ENCODE data around the gene CACNG7.

Gene CACNG7

GRCh38 chr19:53908935-53909415 lies at the start of gene CACNG7:
TSS of gene CACNG7 (plus strand) at chr19:53909278. CDS start at chr19:53912832, 3,554 bp downstream.
- DNase-seq: no peak

GRCh38 chr19:53864308-53864836 lies 44.7 kb upstream of the CACNG7 start:
- no peak for DNase-seq

GRCh38 chr19:53865523-53865917 lies 43.6 kb upstream of the CACNG7 start:
- peak in 1 of 2 donors; percentile 22 for DNase-seq

GRCh38 chr19:53865918-53866864 lies 42.9 kb upstream of the CACNG7 start:
- DNase-seq: peak; percentile 83 to 86

- no peak for DNase-seq
Measured at GRCh38 chr19:53866865-53867224, 42.2 kb upstream of the CACNG7 start.

- peak; percentile 100 for DNase-seq
Measured at GRCh38 chr19:53867225-53868090, 41.6 kb upstream of the CACNG7 start, which contains the start of gene MYADM. TSS of gene MYADM (plus strand) at chr19:53867883. CDS start at chr19:53873530, 5,647 bp downstream.

GRCh38 chr19:53868091-53868891 lies 40.8 kb upstream of the CACNG7 start:
- peak; percentile 66 to 67 for DNase-seq

GRCh38 chr19:53868892-53869804 lies 39.9 kb upstream of the CACNG7 start:
- DNase-seq: peak; percentile 94

GRCh38 chr19:53869805-53870484 lies 39.1 kb upstream of the CACNG7 start:
- peak in 1 of 2 donors; percentile 19 for DNase-seq

GRCh38 chr19:53870485-53870844 lies 38.6 kb upstream of the CACNG7 start:
- peak; percentile 51 to 67 for DNase-seq

GRCh38 chr19:53871454-53871853 lies 37.6 kb upstream of the CACNG7 start:
- DNase-seq: peak; percentile 56 to 67

GRCh38 chr19:53872762-53873161 lies 36.3 kb upstream of the CACNG7 start:
- no peak for DNase-seq

GRCh38 chr19:53873773-53874605 lies 35.1 kb upstream of the CACNG7 start:
- peak; percentile 28 to 57 for DNase-seq

- DNase-seq: no peak
Measured at GRCh38 chr19:53874606-53874990, 34.5 kb upstream of the CACNG7 start.

- DNase-seq: peak in 1 of 2 donors; percentile 37
Measured at GRCh38 chr19:53875602-53876325, 33.3 kb upstream of the CACNG7 start.

GRCh38 chr19:53876651-53877224 lies 32.3 kb upstream of the CACNG7 start:
- DNase-seq: peak; percentile 41 to 58

GRCh38 chr19:53877361-53877766 lies 31.7 kb upstream of the CACNG7 start:
- DNase-seq: peak; percentile 83 to 85

GRCh38 chr19:53878776-53879139 lies 30.3 kb upstream of the CACNG7 start:
- DNase-seq: peak in 1 of 2 donors; percentile 45
